OCI-LY3 (cell line): ENCODE data around the gene INTS11.

Source experiments
- EZH2phosphoT487 ChIP-seq: fragments of 200-600 bp; shearing (Covaris generic); IDR thresholded peaks from 2 replicates; pipeline ENCODE4 v1.6.1; 2018; ENCODE audit warnings: antibody characterized with exemption, mixed run types, low read depth
- TF ChIP-seq, protein P1 (sequence below): fragments of 200-600, 300-600 bp; sonication (generic); IDR thresholded peaks from 2 replicates; pipeline ENCODE4 v1.5.1; 2014; ENCODE audit warnings: antibody characterized with exemption, low read length, low read depth

DNA sequence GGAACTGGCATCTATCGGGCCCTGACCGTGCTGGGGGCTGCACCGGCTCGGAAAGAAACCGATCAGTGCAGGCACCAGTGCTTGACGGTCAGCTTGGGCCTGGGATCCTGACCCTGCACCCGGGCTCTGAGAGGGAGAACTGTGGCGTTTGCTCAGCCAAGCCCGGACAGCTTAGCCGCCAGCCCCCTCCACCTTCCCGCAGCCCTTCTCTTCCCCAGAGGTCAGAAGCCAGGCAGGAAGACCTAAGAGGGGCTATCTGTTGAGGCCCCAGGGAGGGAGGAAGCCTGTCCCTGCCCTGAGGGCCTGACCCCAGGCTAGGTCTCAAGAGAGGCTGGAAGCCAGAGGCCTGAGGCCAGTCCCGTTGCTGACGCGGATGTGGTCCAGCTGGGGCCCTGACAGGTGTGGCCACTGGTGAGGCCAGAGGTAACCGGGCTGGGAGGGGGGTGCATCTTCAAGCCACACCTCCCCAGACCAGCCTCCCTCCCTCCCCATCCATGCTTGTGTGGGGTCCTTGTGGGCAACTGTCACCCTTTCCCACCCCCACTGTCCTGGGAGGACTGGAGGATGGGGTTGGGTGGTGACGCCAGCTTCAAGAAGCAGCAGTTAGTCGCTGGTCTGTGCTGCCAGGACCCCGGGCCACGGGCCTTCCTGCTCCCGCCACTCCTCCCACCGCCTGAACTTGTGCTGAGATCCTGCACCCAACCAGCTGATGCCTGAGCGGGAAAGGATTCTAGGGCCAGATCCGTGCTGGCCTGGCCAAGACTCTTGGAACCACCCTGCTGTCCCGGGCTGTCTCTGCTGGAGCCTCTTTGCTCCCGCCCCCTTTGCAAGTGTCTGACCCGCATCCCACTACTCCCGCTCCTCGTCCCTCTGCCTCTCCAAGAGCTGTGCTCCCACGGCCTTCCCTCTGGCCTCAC, 27.3 kb upstream of the INTS11 start:
- TF ChIP-seq, protein P1, sequence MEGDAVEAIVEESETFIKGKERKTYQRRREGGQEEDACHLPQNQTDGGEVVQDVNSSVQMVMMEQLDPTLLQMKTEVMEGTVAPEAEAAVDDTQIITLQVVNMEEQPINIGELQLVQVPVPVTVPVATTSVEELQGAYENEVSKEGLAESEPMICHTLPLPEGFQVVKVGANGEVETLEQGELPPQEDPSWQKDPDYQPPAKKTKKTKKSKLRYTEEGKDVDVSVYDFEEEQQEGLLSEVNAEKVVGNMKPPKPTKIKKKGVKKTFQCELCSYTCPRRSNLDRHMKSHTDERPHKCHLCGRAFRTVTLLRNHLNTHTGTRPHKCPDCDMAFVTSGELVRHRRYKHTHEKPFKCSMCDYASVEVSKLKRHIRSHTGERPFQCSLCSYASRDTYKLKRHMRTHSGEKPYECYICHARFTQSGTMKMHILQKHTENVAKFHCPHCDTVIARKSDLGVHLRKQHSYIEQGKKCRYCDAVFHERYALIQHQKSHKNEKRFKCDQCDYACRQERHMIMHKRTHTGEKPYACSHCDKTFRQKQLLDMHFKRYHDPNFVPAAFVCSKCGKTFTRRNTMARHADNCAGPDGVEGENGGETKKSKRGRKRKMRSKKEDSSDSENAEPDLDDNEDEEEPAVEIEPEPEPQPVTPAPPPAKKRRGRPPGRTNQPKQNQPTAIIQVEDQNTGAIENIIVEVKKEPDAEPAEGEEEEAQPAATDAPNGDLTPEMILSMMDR: no peak
- no peak for TF ChIP-seq EZH2phosphoT487
